A549 treated with RU486 at 1 μM for 4 hours (cell line): ENCODE measurements around the gene ZNF330. TPM values are rescaled to one million over a fixed set of nuclear protein-coding genes. Genes with fewer than 3 reads are reported as not detected.

ENCODE experiments used
- total RNA-seq: library from RNA; stranded (reverse); fragments of 200-300 nt; extraction: Qiagen RNA extraction; gene quantifications from 5 replicates; pipeline ENCODE4 v1.2.3, GENCODE V29; 2022; ENCODE audit warnings: low read depth

The ZNF330 gene
- total RNA-seq = 24.7 to 31.5 TPM (median 25.8 TPM) in 5 replicates

GRCh38 chr4:141220691-141221659, at the start of gene ZNF330:
Gene ZNF330 (plus strand): TSS chr4:141220895. CDS start chr4:141222372, 1,477 bp downstream.

Other genes starting within 250 kb of the ZNF330 start
- gene RNF150, start 87.4 kb upstream of the ZNF330 start, total RNA-seq = 0.19 to 0.57 TPM (median 0.36 TPM) in 5 replicates